PC-3 (cell line): ENCODE measurements around the gene ZNF341.

Experiments
- EZH2 ChIP-seq: fragments of 300-600 bp; sonication (generic); IDR thresholded peaks from one replicate; pipeline ENCODE4 v1.6.1; 2017; ENCODE audit warnings: antibody characterized with exemption, mild to moderate bottlenecking, low read length; ENCODE audit not compliant: unreplicated experiment
- TF ChIP-seq, protein P1 (sequence below): fragments of 300-600 bp; sonication (generic); conservative IDR thresholded peaks from 2 replicates; pipeline ENCODE4 v1.5.1; 2017; ENCODE audit warnings: antibody characterized with exemption, low read depth, mild to moderate bottlenecking, low read length

DNA sequence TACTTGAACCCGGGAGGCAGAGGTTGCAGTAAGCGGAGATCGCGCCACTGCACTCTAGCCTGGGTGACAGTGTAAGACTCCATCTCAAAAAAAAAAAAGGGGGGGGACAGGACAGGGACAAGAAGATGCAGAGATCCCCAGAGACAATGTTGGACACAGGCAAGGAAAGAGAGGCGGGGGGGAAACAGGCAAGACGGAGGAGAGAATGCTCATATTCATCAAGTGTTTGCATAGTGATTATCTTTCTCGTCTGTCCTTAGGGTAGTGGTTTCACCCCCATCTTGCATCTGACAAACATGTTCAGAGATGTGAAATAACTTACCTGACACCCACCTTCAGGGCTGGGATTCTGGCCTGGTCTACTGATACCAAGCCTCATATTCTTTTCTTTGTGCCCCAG is 108.4 kb downstream of the ZNF341 start:
- TF ChIP-seq, protein P1, sequence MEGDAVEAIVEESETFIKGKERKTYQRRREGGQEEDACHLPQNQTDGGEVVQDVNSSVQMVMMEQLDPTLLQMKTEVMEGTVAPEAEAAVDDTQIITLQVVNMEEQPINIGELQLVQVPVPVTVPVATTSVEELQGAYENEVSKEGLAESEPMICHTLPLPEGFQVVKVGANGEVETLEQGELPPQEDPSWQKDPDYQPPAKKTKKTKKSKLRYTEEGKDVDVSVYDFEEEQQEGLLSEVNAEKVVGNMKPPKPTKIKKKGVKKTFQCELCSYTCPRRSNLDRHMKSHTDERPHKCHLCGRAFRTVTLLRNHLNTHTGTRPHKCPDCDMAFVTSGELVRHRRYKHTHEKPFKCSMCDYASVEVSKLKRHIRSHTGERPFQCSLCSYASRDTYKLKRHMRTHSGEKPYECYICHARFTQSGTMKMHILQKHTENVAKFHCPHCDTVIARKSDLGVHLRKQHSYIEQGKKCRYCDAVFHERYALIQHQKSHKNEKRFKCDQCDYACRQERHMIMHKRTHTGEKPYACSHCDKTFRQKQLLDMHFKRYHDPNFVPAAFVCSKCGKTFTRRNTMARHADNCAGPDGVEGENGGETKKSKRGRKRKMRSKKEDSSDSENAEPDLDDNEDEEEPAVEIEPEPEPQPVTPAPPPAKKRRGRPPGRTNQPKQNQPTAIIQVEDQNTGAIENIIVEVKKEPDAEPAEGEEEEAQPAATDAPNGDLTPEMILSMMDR, result no peak
- TF ChIP-seq EZH2, result no peak
